DOHH2 (cell line): ENCODE data around the gene VAC14.

Experiments used
- H3F3A ChIP-seq: fragments of 200-600 bp; sonication (generic), shearing (Covaris generic); 2 replicates; pipeline ENCODE4 v1.6.0; 2016; ENCODE audit warnings: antibody characterized with exemption, mild to moderate bottlenecking; ENCODE audit not compliant: control insufficient read depth, insufficient read depth
- H3K27ac ChIP-seq: fragments of 200-600 bp; sonication (generic); 2 replicates; pipeline ENCODE4 v1.5.1; 2014; ENCODE audit warnings: low read depth, mild to moderate bottlenecking, low read length, moderate library complexity
- H3K27me3 ChIP-seq: fragments of 200-600 bp; sonication (generic); 2 replicates; pipeline ENCODE4 v1.6.1; 2014; ENCODE audit warnings: mild to moderate bottlenecking, low read length, mixed read lengths; ENCODE audit not compliant: control insufficient read depth
- H3K36me3 ChIP-seq: fragments of 200-600 bp; sonication (generic); 2 replicates; pipeline ENCODE4 v1.6.1; 2014; ENCODE audit warnings: mild to moderate bottlenecking, low read length, moderate library complexity, mixed read lengths; ENCODE audit not compliant: control insufficient read depth
- H3K4me1 ChIP-seq: fragments of 200-600 bp; sonication (generic); 2 replicates; pipeline ENCODE4 v1.6.1; 2014; ENCODE audit warnings: mild to moderate bottlenecking, low read length, mixed read lengths; ENCODE audit not compliant: control insufficient read depth
- H3K4me2 ChIP-seq: fragments of 200-600 bp; sonication (generic); 2 replicates; pipeline ENCODE4 v1.6.0; 2014; ENCODE audit warnings: mild to moderate bottlenecking, low read length, moderate library complexity
- H3K4me3 ChIP-seq: fragments of 200-600 bp; sonication (generic); 2 replicates; pipeline ENCODE4 v1.5.1; 2014; ENCODE audit warnings: mild to moderate bottlenecking, low read length, mixed read lengths
- H3K79me2 ChIP-seq: fragments of 200-600 bp; sonication (generic); 2 replicates; pipeline ENCODE4 v1.6.1; 2014; ENCODE audit warnings: mild to moderate bottlenecking, low read length, mixed read lengths; ENCODE audit not compliant: control insufficient read depth
- H3K9me2 ChIP-seq: fragments of 200-600 bp; sonication (generic); replicated peaks from 2 replicates; pipeline ENCODE4 v1.6.1; 2014; ENCODE audit warnings: mild to moderate bottlenecking, low read length, mixed read lengths; ENCODE audit not compliant: control insufficient read depth
- H3K9me3 ChIP-seq: fragments of 200-600 bp; sonication (generic); 2 replicates; pipeline ENCODE4 v1.6.1; 2014; ENCODE audit warnings: antibody characterized with exemption, low read length, mixed read lengths; ENCODE audit not compliant: control insufficient read depth, insufficient read depth
- H4K20me1 ChIP-seq: fragments of 200-600 bp; sonication (generic); 2 replicates; pipeline ENCODE4 v1.6.0; 2014; ENCODE audit warnings: low read depth, mild to moderate bottlenecking, antibody characterized with exemption, low read length, moderate library complexity; ENCODE audit not compliant: control insufficient read depth, insufficient read depth
- EZH2phosphoT487 ChIP-seq: fragments of 200-600 bp; sonication (generic); IDR thresholded peaks from 2 replicates; pipeline ENCODE4 v1.6.1; 2017; ENCODE audit warnings: borderline replicate concordance, mild to moderate bottlenecking, antibody characterized with exemption, low read length, moderate library complexity, mixed read lengths
- TF ChIP-seq, protein P1 (sequence below): fragments of 200-600 bp; sonication (generic); IDR thresholded peaks from one replicate; pipeline ENCODE4 v1.5.1; 2014; ENCODE audit warnings: antibody characterized with exemption, mild to moderate bottlenecking, low read depth, low read length; ENCODE audit not compliant: poor library complexity, severe bottlenecking

Gene VAC14

GRCh38 chr16:70754851-70755600 lies 45.9 kb downstream of the VAC14 start:
- Histone ChIP-seq H3K27me3 (no peaks in the 10 kb centered on the region), H3K36me3 (no peaks in the 10 kb centered on the region; the same call in 1 of the 2 replicates)
- no peak for TF ChIP-seq EZH2phosphoT487
- TF ChIP-seq, protein P1, sequence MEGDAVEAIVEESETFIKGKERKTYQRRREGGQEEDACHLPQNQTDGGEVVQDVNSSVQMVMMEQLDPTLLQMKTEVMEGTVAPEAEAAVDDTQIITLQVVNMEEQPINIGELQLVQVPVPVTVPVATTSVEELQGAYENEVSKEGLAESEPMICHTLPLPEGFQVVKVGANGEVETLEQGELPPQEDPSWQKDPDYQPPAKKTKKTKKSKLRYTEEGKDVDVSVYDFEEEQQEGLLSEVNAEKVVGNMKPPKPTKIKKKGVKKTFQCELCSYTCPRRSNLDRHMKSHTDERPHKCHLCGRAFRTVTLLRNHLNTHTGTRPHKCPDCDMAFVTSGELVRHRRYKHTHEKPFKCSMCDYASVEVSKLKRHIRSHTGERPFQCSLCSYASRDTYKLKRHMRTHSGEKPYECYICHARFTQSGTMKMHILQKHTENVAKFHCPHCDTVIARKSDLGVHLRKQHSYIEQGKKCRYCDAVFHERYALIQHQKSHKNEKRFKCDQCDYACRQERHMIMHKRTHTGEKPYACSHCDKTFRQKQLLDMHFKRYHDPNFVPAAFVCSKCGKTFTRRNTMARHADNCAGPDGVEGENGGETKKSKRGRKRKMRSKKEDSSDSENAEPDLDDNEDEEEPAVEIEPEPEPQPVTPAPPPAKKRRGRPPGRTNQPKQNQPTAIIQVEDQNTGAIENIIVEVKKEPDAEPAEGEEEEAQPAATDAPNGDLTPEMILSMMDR: no peak

GRCh38 chr16:70754371-70754770 lies 46.6 kb downstream of the VAC14 start:
- Histone ChIP-seq H3K9me2 (no peaks in the 10 kb centered on the region), H3K4me2 (no peak overlapping the region)

More at GRCh38 chr16:70754851-70755600, 45.9 kb downstream of the VAC14 start:
- no peaks in the 10 kb centered on the region for H3F3A ChIP-seq
- no peaks in the 10 kb centered on the region for H4K20me1 ChIP-seq
- H3K79me2 ChIP-seq: no peaks in the 10 kb centered on the region
- H3K4me1 ChIP-seq: no peaks in the 10 kb centered on the region; the same call in 1 of the 2 replicates
- no peak overlapping the region for H3K4me2 ChIP-seq
- no peak overlapping the region for H3K4me3 ChIP-seq
- H3K9me2 ChIP-seq: no peaks in the 10 kb centered on the region
- no peak overlapping the region for H3K27ac ChIP-seq
- no peaks in the 10 kb centered on the region for H3K9me3 ChIP-seq

GRCh38 chr16:70753694-70754325 lies 47.1 kb downstream of the VAC14 start:
- Histone ChIP-seq H4K20me1 (no peaks in the 10 kb centered on the region), H3K4me2 (no peak overlapping the region), H3K79me2 (no peaks in the 10 kb centered on the region), H3F3A (no peaks in the 10 kb centered on the region), H3K27me3 (no peaks in the 10 kb centered on the region), H3K4me3 (no peak overlapping the region), H3K36me3 (no peaks in the 10 kb centered on the region; the same call in 1 of the 2 replicates), H3K27ac (no peak overlapping the region), H3K4me1 (peaks cover 11% of the 10 kb centered on the region), H3K9me3 (no peaks in the 10 kb centered on the region), H3K9me2 (no peaks in the 10 kb centered on the region)
- TF ChIP-seq EZH2phosphoT487: no peak
- TF ChIP-seq, protein P1: no peak

More at GRCh38 chr16:70754371-70754770, 46.6 kb downstream of the VAC14 start:
- no peaks in the 10 kb centered on the region for H3F3A ChIP-seq
- no peaks in the 10 kb centered on the region for H3K27me3 ChIP-seq
- H3K27ac ChIP-seq: no peak overlapping the region
- no peaks in the 10 kb centered on the region for H4K20me1 ChIP-seq
- no peaks in the 10 kb centered on the region; the same call in 1 of the 2 replicates for H3K36me3 ChIP-seq
- H3K79me2 ChIP-seq: no peaks in the 10 kb centered on the region
- TF ChIP-seq, protein P1: no peak
- no peak for TF ChIP-seq EZH2phosphoT487
- H3K4me1 ChIP-seq: peaks cover 7% of the 10 kb centered on the region
- no peak overlapping the region for H3K4me3 ChIP-seq
- no peaks in the 10 kb centered on the region for H3K9me3 ChIP-seq
